Thymus (tissue), 11 donors: Measurements from ENCODE around the gene EXOC4. TPM values are rescaled to one million over a fixed set of nuclear protein-coding genes. Genes with fewer than 3 reads are reported as not detected.
"Not testable (repeated sequence)": the region's sequence is repeated elsewhere in the genome, so short reads cannot be mapped to it uniquely, and the experiment has no call there.

Experiments used
- DNase-seq, 9 donors: peaks; one replicate each; pipeline ENCODE4 v3.0.0-alpha.2; 2013; ENCODE audit warnings: low spot score in 9 of 9, low read depth in 6 of 9, missing footprints in 1 of 9
- H3K27ac ChIP-seq, 2 donors: one replicate each; pipeline ENCODE4 v1.5.1; 2013; ENCODE audit warnings: control low read depth in 1 of 2, low read depth in 1 of 2, low read length in 1 of 2, mild to moderate bottlenecking in 1 of 2, moderate library complexity in 1 of 2
- H3K27me3 ChIP-seq, 2 donors: one replicate each; pipeline ENCODE4 v1.5.1; 2013; ENCODE audit warnings: low read length in 1 of 2; ENCODE audit not compliant: control insufficient read depth in 2 of 2, insufficient read depth in 1 of 2
- H3K36me3 ChIP-seq, 2 donors: one replicate each; pipeline ENCODE4 v1.5.1; 2013; ENCODE audit warnings: low read length in 1 of 2, mild to moderate bottlenecking in 1 of 2, moderate library complexity in 1 of 2; ENCODE audit not compliant: control insufficient read depth in 2 of 2, insufficient read depth in 2 of 2
- H3K4me1 ChIP-seq, 2 donors: one replicate each; pipeline ENCODE4 v1.5.1; 2013; ENCODE audit warnings: low read length in 2 of 2; ENCODE audit not compliant: control insufficient read depth in 2 of 2, insufficient read depth in 2 of 2
- H3K4me3 ChIP-seq, 2 donors: one replicate each; pipeline ENCODE4 v1.5.1; 2013; ENCODE audit warnings: low read length in 2 of 2, control low read depth in 1 of 2, mild to moderate bottlenecking in 1 of 2
- H3K9me3 ChIP-seq, 2 donors: one replicate each; pipeline ENCODE4 v1.5.1; 2013; ENCODE audit warnings: low read length in 1 of 2, mild to moderate bottlenecking in 1 of 2; ENCODE audit not compliant: control insufficient read depth in 2 of 2, insufficient read depth in 1 of 2
- WGBS: extraction: QIAGEN DNeasy Blood & Tissue Kit; methylation state at CpG from one replicate; pipeline ENCODE4 v1.1.7; 2013; 5-methylcytosine and 5-hydroxymethylcytosine counted together
- polyA plus RNA-seq: library from polyadenylated mRNA; stranded (reverse); fragments of 200-250 nt; gene quantifications from one replicate; pipeline ENCODE4 v1.2.3, GENCODE V29; 2013
- total RNA-seq: library from RNA; stranded (reverse); fragments of 120-200 nt; gene quantifications from one replicate; pipeline ENCODE4 v1.2.4, GENCODE V29; 2013
- donor health status: healthy.

EXOC4 gene
- total and polyA plus RNA-seq, 2 donors: 25.5 to 51.2 TPM

- Histone ChIP-seq H3K4me1 (no peaks in the 10 kb centered on the region), H3K36me3 (no peaks in the 10 kb centered on the region), H3K27me3 (no peaks in the 10 kb centered on the region), H3K4me3 (no peak overlapping the region), H3K27ac (no peak overlapping the region), H3K9me3 (no peaks in the 10 kb centered on the region)
- DNase-seq: no peak
- WGBS: 93% methylated on average over 1 of the region's 1 CpG
Observed at GRCh38 chr7:133623721-133624120, 370.8 kb downstream of the EXOC4 start.

DNA sequence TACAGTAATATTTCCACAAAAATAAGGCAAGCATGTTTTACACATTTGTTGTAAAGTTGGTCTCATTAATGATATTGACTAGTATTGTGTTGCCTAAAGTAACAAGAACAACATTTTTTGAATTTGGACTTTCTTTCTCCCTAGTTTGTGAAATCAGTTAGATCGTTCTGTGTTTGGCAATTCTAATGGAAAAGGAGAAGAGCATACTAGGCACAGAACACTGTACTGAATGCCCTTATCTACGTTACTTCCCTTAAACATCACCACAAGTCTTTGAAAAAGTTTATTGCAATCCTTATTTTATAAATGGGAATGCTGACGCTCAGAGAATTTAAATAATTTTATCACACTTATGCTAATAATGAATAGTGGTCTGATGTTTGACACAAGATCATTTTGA lies 372.2 kb downstream of the EXOC4 start:
- Histone ChIP-seq H3K4me1 (no peaks in the 10 kb centered on the region), H3K27me3 (no peaks in the 10 kb centered on the region), H3K36me3 (no peaks in the 10 kb centered on the region), H3K4me3 (no peak overlapping the region), H3K27ac (no peak overlapping the region), H3K9me3 (no peaks in the 10 kb centered on the region)
- 98% methylated on average over 3 of the region's 3 CpGs for WGBS
- DNase-seq: no peak

DNA sequence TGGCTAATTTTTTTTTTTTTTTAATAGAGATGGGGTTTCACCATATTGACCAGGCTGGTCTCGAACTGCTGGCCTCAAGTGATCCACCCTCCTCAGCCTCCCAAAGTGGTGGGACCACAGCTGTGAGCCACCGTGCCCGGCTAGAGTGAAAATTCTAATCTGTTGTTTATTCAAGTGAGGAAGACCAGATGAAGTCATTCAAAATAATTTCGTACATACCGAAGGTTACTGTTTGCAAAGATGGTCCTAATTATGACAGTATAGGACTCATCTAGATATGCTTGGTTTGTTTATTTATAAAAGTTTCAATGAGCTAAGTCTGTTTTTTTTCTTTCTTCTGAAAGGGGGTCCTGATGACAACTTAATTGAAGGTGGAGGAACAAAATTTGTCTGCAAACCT lies 376.8 kb downstream of the EXOC4 start:
- Histone ChIP-seq H3K27me3 (no peaks in the 10 kb centered on the region), H3K4me1 (no peaks in the 10 kb centered on the region), H3K27ac (no peak overlapping the region), H3K9me3 (no peaks in the 10 kb centered on the region), H3K36me3 (no peaks in the 10 kb centered on the region), H3K4me3 (no peak overlapping the region)
- no peak for DNase-seq
- 79% methylated on average over 5 of the region's 5 CpGs for WGBS

GRCh38 chr7:133633055-133633454 lies 380.2 kb downstream of the EXOC4 start:
- no peaks in the 10 kb centered on the region for H3K27me3 ChIP-seq
- no peaks in the 10 kb centered on the region for H3K4me1 ChIP-seq
- H3K4me3 ChIP-seq: no peak overlapping the region
- no peak for DNase-seq
- H3K36me3 ChIP-seq: no peaks in the 10 kb centered on the region
- no peak overlapping the region for H3K27ac ChIP-seq
- no peaks in the 10 kb centered on the region for H3K9me3 ChIP-seq
- 49% methylated on average over 2 of the region's 2 CpGs for WGBS

DNA sequence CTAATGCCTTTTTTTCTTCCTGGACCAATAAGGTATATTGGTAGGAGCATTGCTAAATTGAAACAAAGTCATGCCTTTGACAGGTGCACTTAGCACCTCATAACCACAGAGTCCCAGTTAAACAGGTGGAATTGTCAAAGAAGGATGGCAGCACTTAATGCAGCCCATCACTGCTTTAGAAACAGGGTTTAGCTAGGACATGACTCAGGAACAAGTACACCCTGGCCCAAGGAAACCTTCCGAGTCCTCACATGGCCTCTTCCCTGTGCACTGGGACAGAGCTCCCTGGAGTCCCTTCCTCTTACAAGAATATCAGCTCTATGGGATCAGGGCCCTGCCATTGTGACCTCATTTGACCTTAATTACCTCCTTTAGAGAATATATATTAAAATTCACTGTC lies 382.7 kb downstream of the EXOC4 start:
- Histone ChIP-seq H3K4me3 (no peak overlapping the region), H3K4me1 (no peaks in the 10 kb centered on the region), H3K27me3 (no peaks in the 10 kb centered on the region), H3K9me3 (no peaks in the 10 kb centered on the region), H3K27ac (no peak overlapping the region), H3K36me3 (no peaks in the 10 kb centered on the region)
- 98% methylated on average over 1 of the region's 1 CpG for WGBS
- DNase-seq: no peak

DNA sequence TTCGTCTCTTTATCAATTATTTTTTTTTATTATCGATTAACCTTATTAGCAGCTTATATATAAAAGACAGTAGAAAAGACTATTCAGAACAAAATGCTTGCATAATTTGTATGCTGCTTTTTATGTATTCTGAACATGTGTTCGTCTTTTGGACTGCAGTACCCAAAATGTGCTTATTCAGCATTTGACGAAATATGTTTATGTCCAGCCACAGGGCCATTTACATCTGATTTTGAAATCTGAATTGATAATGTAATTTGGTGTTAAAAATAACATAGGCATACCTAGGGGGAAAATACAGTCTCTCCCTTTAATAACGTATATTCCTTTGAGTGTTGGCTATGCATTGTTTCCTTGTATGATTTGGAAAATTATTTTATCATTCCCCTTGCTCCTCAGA lies 386.0 kb downstream of the EXOC4 start:
- no peak overlapping the region for H3K4me3 ChIP-seq
- H3K9me3 ChIP-seq: no peaks in the 10 kb centered on the region
- H3K27me3 ChIP-seq: no peaks in the 10 kb centered on the region
- no peak overlapping the region for H3K27ac ChIP-seq
- DNase-seq: no peak
- no peaks in the 10 kb centered on the region for H3K36me3 ChIP-seq
- WGBS: 98% methylated on average over 5 of the region's 5 CpGs
- H3K4me1 ChIP-seq: no peaks in the 10 kb centered on the region

- H3K9me3 ChIP-seq: no peaks in the 10 kb centered on the region
- H3K36me3 ChIP-seq: no peaks in the 10 kb centered on the region
- 86% methylated on average over 2 of the region's 2 CpGs for WGBS
- DNase-seq: peak in 4 of 9 donors; percentile 3 to 30 (median 12)
- H3K27ac ChIP-seq: no peak overlapping the region
- H3K27me3 ChIP-seq: no peaks in the 10 kb centered on the region
- no peak overlapping the region for H3K4me3 ChIP-seq
- no peaks in the 10 kb centered on the region for H3K4me1 ChIP-seq
Observed at GRCh38 chr7:133641436-133641835, 388.6 kb downstream of the EXOC4 start.

GRCh38 chr7:133642907-133643306 lies 390.0 kb downstream of the EXOC4 start:
- 95% methylated on average over 2 of the region's 2 CpGs for WGBS
- H3K4me1 ChIP-seq: no peaks in the 10 kb centered on the region
- H3K27ac ChIP-seq: no peak overlapping the region
- H3K9me3 ChIP-seq: no peaks in the 10 kb centered on the region
- no peak overlapping the region for H3K4me3 ChIP-seq
- H3K27me3 ChIP-seq: no peaks in the 10 kb centered on the region
- DNase-seq: no peak
- H3K36me3 ChIP-seq: no peaks in the 10 kb centered on the region

GRCh38 chr7:133643652-133644051 lies 390.8 kb downstream of the EXOC4 start:
- not testable (repeated sequence) for H3K36me3 ChIP-seq, H3K4me1 ChIP-seq, DNase-seq, H3K4me3 ChIP-seq, H3K27me3 ChIP-seq, H3K27ac ChIP-seq, H3K9me3 ChIP-seq
- WGBS: 88% methylated on average over 5 of the region's 5 CpGs

DNA sequence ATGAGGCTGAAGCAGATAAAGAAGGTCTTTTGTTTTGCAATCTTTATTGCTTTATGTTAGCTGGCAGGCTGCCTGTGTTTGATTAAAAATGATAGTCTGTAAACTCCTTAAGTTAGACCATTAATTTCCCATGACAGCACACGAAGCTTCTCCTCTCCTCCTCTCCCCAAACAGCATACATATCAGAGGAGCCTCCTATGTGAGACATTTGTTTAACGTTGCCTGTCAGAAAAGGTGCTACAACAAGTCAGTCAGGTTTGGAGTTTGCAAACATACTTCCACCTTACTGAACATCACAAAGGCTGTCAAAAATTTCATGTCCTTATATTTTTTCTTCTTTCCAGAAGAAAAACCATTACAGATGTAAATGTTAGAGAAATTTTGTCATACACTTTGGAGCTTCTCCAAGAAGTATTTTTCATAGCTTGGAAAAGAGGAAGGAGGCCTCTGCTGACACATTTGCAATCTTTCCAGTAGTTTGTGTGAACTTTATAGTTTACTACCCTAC lies 393.1 kb downstream of the EXOC4 start:
- Histone ChIP-seq H3K27me3 (no peaks in the 10 kb centered on the region), H3K4me1 (no peaks in the 10 kb centered on the region), H3K27ac (no peak overlapping the region), H3K4me3 (no peak overlapping the region), H3K9me3 (no peaks in the 10 kb centered on the region), H3K36me3 (no peaks in the 10 kb centered on the region)
- DNase-seq: no peak
- WGBS: 63% methylated on average over 2 of the region's 2 CpGs
